H1 (cell line): ENCODE data around the gene FAM193B. TPM values are rescaled to one million over a fixed set of nuclear protein-coding genes. Genes with fewer than 3 reads are reported as not detected.

Experiments
- CBX5 ChIP-seq: fragments of 300-800, 300-1000 bp; sonication (generic); IDR thresholded peaks from 2 replicates; pipeline ENCODE4 v1.7.1; 2016; ENCODE audit warnings: antibody characterized with exemption, low read length, low read depth
- CHD1 ChIP-seq: IDR thresholded peaks from 2 replicates; pipeline ENCODE4 v1.6.1; 2012; ENCODE audit warnings: low read depth, low read length, improper control_type of control experiment
- CTBP2 ChIP-seq: IDR thresholded peaks from 2 replicates; pipeline ENCODE4 v1.7.0; 2011; ENCODE audit warnings: borderline replicate concordance, mild to moderate bottlenecking, moderate library complexity, mixed read lengths, low read length; ENCODE audit not compliant: insufficient read depth, insufficient read length
- POU5F1 ChIP-seq: IDR thresholded peaks from 2 replicates; pipeline ENCODE4 v1.6.1; 2011; ENCODE audit warnings: low read depth, mild to moderate bottlenecking, low read length, moderate library complexity
- SIN3A ChIP-seq, 2 experiments: IDR thresholded peaks in 1 of 2; conservative IDR thresholded peaks in 1 of 2; 2 replicates each; pipeline ENCODE4 v1.6.1; 2011 to 2012; ENCODE audit warnings: low read length in 2 of 2, improper control_type of control experiment in 1 of 2, low read depth in 1 of 2, mild to moderate bottlenecking in 1 of 2
- SP4 ChIP-seq: IDR thresholded peaks from 2 replicates; pipeline ENCODE4 v1.6.1; 2012; ENCODE audit warnings: low read length, inconsistent platforms
- polyA plus RNA-seq, 7 experiments: library from polyadenylated mRNA; depleted of rRNA in 3 of 7; stranded (reverse) in 5 of 7; unstranded in 2 of 7; fragments of >200 nt in 5 of 7; fragments of 200-250 nt in 2 of 7; gene quantifications; 1 replicate in 5 of 7; 2 replicates in 1 of 7; 4 replicates in 1 of 7; pipeline versions ENCODE4 v1.2.1 to v1.2.3, GENCODE V29; 2011 to 2013; ENCODE audit warnings: missing spikeins in 2 of 7, mixed read lengths in 2 of 7
- total RNA-seq: library from RNA; stranded (reverse); fragmentation: NEBNext Ultra II Directional; extraction: Animal tissue kit (Norgen Biotek cat#: 25700); gene quantifications from 2 replicates; pipeline ENCODE4 v1.2.1, GENCODE V29; 2021

Gene FAM193B
- total and polyA plus RNA-seq, 2 of the 8 experiments (the other 6 are each of a cell fraction or from before 2014, with no cell fraction given): 49.9 to 69.8 TPM

DNA sequence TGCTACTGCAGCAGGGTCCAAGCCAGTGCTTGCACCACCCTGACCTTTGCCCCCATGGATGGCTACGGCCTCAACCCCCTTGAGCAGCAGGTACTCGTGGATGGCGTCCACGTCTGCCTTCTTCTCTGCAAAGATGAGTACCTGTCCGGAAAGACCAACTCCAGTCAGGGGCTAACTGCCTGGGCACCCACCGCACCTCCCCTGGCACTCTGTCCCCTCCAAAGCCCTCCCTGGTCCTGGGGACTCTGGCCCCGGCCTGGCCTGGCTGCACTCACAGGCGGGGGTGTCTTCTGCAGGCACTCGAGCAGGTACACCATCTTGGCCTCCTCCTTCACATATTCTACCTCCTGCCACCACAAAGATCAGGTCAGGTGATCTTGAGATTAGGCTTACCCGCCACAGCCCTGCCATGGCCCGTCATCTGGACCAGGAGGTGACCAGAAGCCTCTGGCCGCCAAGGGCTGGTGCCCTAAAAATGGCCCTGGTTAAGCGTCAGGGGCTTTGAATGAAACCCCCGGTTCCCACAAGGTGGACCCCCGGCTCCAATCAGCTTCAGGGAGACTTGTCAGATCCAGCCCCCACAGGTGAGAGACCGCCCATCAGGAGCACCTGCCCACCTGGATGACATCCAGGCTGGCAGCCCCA, 41.5 kb downstream of the FAM193B start (continued):
- no peak for TF ChIP-seq CBX5
- no peak for TF ChIP-seq CTBP2
- no peak for TF ChIP-seq SP4
- TF ChIP-seq CHD1: no peak
- TF ChIP-seq POU5F1: no peak
- no peak for TF ChIP-seq SIN3A (conservative IDR thresholded peaks at IDR 0.05 in 1 of 2, IDR thresholded peaks at IDR 0.05 in 1 of 2; ENCODE audit: low read depth in 1 of 2, low read length in 2 of 2)
- TF ChIP-seq, all 59 proteins: peak for 0
